ENCODE measurements around the gene SAMD4A. TPM values are rescaled to one million over a fixed set of nuclear protein-coding genes. Genes with fewer than 3 reads are reported as not detected.

SAMD4A gene
- polyA plus RNA-seq, 1 experiment = 13.4 TPM

GRCh38 chr14:54812617-54813016, 245.7 kb downstream of the SAMD4A start:
- DNase-seq (ENCODE audit: low read depth) = no peak
- no peak overlapping the region for H3K4me3 ChIP-seq (ENCODE audit: low read depth, low read length)
- no peaks in the 10 kb centered on the region for H3K36me3 ChIP-seq (ENCODE audit: control insufficient read depth, insufficient read depth, low read length)
- POLR2A ChIA-PET = interaction anchor here (0.6 to 0.8 kb wide), 2 partner anchors 14 to 58 kb away, joined by 6 to 14 read pairs; no protein-coding TSS in a partner anchor
- TF ChIP-seq CTCF (IDR thresholded peaks at IDR 0.05; ENCODE audit: insufficient read depth, low read depth, low read length) = no peak
- CTCF ChIA-PET = interaction anchor here (0.5 to 3.4 kb wide), 5 partner anchors 7 to 249 kb away, joined by 3 to 18 read pairs (median 3); no protein-coding TSS in a partner anchor
- peaks cover 11% of the 10 kb centered on the region for H3K27me3 ChIP-seq (ENCODE audit: control insufficient read depth, insufficient read depth, low read length)

GRCh38 chr14:54813081-54813480, 246.2 kb downstream of the SAMD4A start:
- ChIA-PET POLR2A (interaction anchor here (0.6 kb wide), 1 partner anchor 57 kb away, joined by 14 read pairs; no protein-coding TSS in a partner anchor), CTCF (interaction anchor here (0.5 to 3.4 kb wide), 4 partner anchors 8 to 249 kb away, joined by 3 to 18 read pairs (median 5); no protein-coding TSS in a partner anchor)
- no peak for DNase-seq (ENCODE audit: low read depth)
- Histone ChIP-seq H3K4me3 (ENCODE audit: low read depth, low read length) (no peak overlapping the region), H3K36me3 (ENCODE audit: control insufficient read depth, insufficient read depth, low read length) (no peaks in the 10 kb centered on the region), H3K27me3 (ENCODE audit: control insufficient read depth, insufficient read depth, low read length) (peaks cover 11% of the 10 kb centered on the region)
- no peak for TF ChIP-seq CTCF (IDR thresholded peaks at IDR 0.05; ENCODE audit: insufficient read depth, low read depth, low read length)

GRCh38 chr14:54814076-54814475, 247.1 kb downstream of the SAMD4A start:
- ChIA-PET POLR2A (no interaction called here), CTCF (interaction anchor here (1.7 to 3.4 kb wide), 2 partner anchors 9 to 44 kb away, joined by 3 to 18 read pairs; no protein-coding TSS in a partner anchor)
- no peak for DNase-seq (ENCODE audit: low read depth)
- H3K27me3 ChIP-seq (ENCODE audit: control insufficient read depth, insufficient read depth, low read length) = peaks cover 11% of the 10 kb centered on the region
- no peak for TF ChIP-seq CTCF (IDR thresholded peaks at IDR 0.05; ENCODE audit: insufficient read depth, low read depth, low read length)
- H3K4me3 ChIP-seq (ENCODE audit: low read depth, low read length) = no peak overlapping the region
- H3K36me3 ChIP-seq (ENCODE audit: control insufficient read depth, insufficient read depth, low read length) = no peaks in the 10 kb centered on the region

- Histone ChIP-seq H3K27me3 (ENCODE audit: control insufficient read depth, insufficient read depth, low read length) (peaks cover 11% of the 10 kb centered on the region), H3K36me3 (ENCODE audit: control insufficient read depth, insufficient read depth, low read length) (no peaks in the 10 kb centered on the region), H3K4me3 (ENCODE audit: low read depth, low read length) (no peak overlapping the region)
- POLR2A ChIA-PET = no interaction called here
- CTCF ChIA-PET = interaction anchor here (3.4 kb wide), 1 partner anchor 10 kb away, joined by 18 read pairs; no protein-coding TSS in a partner anchor
- no peak for TF ChIP-seq CTCF (IDR thresholded peaks at IDR 0.05; ENCODE audit: insufficient read depth, low read depth, low read length)
- DNase-seq (ENCODE audit: low read depth) = no peak
Observed at GRCh38 chr14:54815016-54815415, 248.1 kb downstream of the SAMD4A start.

GRCh38 chr14:54815515-54815914, 248.6 kb downstream of the SAMD4A start:
- CTCF ChIA-PET = interaction anchor here (3.4 to 5.2 kb wide), 2 partner anchors 9 to 10 kb away, joined by 18 to 53 read pairs; no protein-coding TSS in a partner anchor
- POLR2A ChIA-PET = no interaction called here
- no peak for TF ChIP-seq CTCF (IDR thresholded peaks at IDR 0.05; ENCODE audit: insufficient read depth, low read depth, low read length)
- Histone ChIP-seq H3K36me3 (ENCODE audit: control insufficient read depth, insufficient read depth, low read length) (no peaks in the 10 kb centered on the region), H3K27me3 (ENCODE audit: control insufficient read depth, insufficient read depth, low read length) (peaks cover 12% of the 10 kb centered on the region), H3K4me3 (ENCODE audit: low read depth, low read length) (no peak overlapping the region)
- DNase-seq (ENCODE audit: low read depth) = no peak

Data from BJ (cell line).